Stimulated activated CD4-positive, alpha-beta T cell treated with anti-CD3 and anti-CD28 coated beads, TNF-alpha, amount 100 ng/mL, for 1 hour (primary cell): ENCODE results near the gene C11orf54.
A peak's percentile ranks its signal among the peaks of the same experiment; 100 is the strongest.

Experiments used
- DNase-seq, 3 donors: peaks; one replicate each; pipeline ENCODE4 v3.0.0-alpha.2; 2020; ENCODE audit warnings: low read depth in 3 of 3, low spot score in 1 of 3

Gene C11orf54

GRCh38 chr11:93741094-93741881 lies at the start of gene C11orf54, which contains the start of gene TAF1D:
Gene C11orf54 (plus strand): TSS chr11:93741672. CDS start chr11:93747394, 5,722 bp downstream.
Gene TAF1D (minus strand): TSS chr11:93741495. CDS start chr11:93739304, 2,191 bp downstream.
- peak; percentile 83 to 94 (median 89) for DNase-seq

- no peak for DNase-seq
These were observed 47.4 kb upstream of the C11orf54 start for GRCh38 chr11:93694109-93694508.

DNA sequence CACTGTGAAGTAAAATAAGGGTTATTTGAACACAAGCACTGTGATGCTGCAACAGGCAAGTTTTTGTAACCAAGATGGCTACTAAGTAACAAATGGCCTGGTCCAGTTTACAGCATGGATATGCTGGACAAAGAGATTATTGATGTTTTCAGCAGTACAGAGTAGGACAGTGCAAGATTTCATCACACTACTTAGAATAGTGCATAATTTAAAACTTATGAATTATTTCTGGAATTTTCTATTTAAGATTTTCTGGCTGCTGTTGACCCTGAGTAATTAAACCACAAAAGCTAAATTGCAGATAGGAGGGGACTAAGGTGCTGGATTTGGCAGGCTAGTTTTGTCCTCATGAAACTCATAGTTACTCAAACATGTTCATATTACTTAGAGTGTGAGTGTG lies 46.9 kb upstream of the C11orf54 start:
- no peak for DNase-seq

DNA sequence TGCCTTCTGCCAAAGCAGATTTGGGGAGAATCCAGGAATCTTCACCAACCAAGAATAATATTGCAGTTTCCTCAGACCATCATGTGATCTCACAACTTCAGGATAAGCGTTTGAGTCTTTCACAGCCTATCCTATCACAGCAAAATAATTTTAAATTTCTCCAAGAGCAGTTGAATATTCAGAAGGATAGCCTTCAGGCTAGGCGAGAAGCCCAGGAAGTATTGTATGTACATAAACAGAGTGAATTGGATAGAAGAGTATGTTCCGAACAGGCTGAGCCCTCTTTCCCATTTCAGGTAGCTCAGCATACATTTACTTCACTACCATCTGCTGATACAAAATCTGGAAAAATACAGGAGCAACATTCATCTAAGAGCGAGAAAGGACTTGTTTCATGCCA lies 43.9 kb upstream of the C11orf54 start:
- no peak for DNase-seq

DNA sequence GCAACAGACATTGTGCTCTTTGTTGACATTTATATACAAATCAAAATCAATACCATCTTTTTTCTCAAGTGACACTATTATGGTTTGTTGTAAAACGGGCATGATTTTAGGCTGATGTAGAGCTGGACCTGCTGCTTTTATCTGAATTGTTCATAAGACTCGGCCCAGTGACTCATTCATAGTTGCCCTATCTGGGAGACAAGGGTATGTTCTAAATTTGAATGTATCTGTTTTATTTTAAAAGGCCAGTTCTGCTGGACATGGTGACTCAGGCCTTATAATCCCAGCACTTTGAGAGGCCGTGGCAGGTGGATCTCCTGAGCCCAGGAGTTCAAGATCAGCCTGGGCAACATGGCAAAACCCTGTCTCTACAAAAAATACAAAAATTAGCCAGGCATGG lies 40.6 kb upstream of the C11orf54 start:
- DNase-seq, result no peak

DNA sequence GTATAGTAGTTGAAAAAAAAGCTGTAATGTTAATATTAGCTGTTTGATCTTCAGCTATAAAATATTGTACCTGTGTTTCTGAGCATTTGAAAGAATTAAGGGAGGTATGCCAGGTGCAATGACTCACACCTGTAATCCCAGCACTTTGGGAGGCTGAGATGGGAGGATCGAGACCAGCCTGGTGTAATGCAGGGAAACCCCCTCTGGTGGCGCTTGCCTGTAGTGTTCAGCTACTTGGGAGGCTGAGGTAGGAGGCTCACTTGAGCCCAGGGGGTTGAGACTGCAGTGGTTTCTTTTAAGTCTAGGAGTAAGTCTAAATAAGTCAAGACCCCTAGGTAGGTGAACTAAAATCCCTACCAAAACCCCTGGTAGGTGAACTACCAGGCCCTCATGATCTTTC lies 37.2 kb upstream of the C11orf54 start:
- DNase-seq, result no peak

DNA sequence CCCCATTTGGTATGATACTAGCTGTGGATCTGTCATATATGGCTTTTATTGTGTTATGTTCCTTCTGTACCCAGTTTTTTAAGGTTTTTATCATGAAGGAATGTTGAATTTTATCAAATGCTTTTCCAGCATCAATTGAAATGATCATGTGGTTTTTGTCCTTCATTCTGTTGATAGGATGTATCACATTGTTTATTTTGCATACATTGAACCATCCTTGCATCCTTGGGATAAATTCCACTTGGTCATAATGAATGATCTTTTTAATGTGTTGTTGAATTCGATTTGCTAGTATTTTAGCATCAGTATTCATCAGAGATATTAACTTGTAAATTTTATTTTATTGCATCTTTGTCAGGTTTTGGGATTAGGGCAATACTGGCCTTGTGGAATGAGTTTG lies 31.2 kb upstream of the C11orf54 start:
- no peak for DNase-seq

GRCh38 chr11:93712678-93713077 lies 28.8 kb upstream of the C11orf54 start:
- no peak for DNase-seq

DNA sequence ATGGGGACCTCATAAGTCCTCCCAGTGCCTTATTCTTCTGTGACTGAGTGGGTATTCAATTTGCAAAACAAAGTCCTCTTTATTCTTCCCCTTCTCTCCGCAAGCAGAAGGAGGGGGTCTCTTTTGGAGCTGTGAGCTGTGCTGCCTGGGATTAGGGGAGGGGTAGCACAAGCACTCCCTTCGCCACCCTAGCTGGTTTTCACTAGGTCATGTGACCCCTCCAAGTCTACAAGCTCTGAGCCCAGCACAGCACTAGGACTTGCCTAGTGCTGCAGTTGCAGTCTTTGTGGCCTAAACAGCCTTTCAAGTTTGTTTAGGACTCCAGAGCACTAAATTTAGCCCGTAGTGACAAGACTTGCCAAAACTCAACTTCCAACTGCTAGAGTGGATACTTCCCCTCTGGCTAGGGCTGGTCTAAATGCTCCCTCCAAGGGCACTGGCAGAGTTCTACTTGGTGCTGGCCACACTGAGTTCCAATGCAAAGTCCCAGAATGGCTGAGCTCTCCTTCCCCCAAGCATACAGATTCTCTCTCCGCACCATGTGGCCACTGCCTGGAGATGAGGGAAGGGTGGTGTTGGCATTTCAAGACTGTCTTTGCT lies 25.6 kb upstream of the C11orf54 start:
- no peak for DNase-seq

- no peak for DNase-seq
These were observed 24.0 kb upstream of the C11orf54 start for GRCh38 chr11:93717501-93717900.

GRCh38 chr11:93718057-93718563 lies 23.4 kb upstream of the C11orf54 start:
- DNase-seq, result no peak

DNA sequence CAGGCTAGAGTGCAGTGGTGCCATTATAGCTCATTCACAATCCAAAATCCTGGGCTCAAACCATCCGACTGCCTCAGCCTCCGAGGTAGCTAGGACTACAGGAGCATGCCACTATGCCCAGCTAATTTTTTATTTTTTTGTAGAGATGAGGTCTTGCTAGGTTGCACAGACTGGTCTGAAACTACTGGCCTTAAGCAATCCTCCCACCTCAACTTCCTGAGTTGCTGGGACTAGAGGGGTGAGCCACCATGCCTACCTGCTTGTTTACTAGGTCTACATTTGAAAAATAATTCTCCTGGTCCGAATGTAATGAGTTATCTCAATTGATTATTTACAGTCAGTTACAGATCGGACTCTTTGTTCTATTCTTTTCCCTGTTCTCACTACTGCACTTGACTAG lies 22.2 kb upstream of the C11orf54 start:
- no peak for DNase-seq

DNA sequence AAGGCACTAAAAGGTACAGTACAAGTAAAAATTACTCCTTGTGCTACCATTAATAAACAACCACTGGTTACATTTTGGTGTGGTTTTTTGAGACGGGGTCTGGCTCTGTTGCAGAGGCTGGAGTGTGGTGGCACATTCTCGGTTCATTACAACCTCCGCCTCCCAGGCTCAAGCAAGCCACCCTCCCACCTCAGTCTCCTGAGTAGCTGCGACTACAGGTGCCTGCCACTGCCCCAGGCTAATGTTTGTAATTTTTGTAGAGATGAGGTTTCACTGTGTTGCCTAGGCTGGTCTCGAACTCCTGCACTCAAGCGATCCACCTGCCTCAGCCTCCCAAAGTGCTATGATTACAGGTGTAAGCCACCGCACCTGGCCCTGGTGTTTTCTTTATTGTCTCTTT lies 20.9 kb upstream of the C11orf54 start:
- DNase-seq, result no peak

GRCh38 chr11:93724089-93724488 lies 17.4 kb upstream of the C11orf54 start:
- no peak for DNase-seq

DNA sequence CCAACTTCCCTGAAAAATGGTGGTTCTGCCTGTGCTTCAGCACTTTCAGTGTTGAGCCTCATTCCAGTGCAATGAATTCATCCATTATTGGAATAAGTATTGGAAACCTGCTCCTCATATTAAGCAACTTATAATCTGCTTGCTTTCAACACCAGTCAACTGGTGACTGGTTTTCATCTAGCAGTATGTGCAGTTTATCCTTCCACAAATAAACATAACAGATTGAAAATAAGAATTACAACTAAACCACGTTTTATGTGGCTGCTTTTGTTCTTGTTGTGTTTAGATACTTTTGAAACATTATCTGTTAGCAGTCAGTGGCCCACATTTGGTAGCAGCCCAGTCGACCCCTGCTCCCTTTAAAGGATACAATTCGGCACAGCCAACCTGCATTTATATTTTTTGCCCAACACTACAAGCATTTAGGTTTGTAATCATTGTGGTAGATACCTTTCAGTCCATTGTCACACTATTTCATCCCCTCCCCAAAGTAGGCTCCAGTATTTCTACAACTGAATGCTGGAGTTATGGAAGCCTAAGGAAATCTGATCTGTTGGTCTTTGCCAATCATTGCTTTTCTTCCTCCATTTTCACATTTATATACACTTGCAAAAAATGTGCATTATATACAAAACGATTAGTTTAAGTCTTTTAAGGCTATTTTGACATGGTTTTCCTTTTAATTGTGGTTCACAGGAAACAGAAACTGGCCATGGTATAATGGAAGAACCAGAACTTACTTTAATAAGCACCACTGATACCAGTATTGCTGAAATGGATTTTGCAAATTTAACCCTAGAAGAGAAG lies 13.3 kb upstream of the C11orf54 start:
- DNase-seq, result no peak

DNA sequence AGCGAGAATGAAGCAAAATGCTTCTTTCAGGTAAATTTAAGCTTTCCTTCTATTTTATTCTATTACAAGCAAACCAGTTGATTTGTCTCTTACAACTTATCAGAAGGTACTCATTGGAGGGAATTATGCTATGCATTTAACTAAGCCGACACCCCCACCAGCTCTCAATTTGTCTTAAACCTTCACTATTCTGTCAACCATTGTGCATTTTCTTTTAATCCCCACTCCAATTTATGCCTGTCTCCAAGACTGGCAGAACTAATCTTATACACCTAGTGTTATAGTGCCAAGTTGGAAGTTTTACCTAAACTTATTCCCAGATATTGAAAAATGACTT lies 12.7 kb upstream of the C11orf54 start:
- DNase-seq, result no peak

DNA sequence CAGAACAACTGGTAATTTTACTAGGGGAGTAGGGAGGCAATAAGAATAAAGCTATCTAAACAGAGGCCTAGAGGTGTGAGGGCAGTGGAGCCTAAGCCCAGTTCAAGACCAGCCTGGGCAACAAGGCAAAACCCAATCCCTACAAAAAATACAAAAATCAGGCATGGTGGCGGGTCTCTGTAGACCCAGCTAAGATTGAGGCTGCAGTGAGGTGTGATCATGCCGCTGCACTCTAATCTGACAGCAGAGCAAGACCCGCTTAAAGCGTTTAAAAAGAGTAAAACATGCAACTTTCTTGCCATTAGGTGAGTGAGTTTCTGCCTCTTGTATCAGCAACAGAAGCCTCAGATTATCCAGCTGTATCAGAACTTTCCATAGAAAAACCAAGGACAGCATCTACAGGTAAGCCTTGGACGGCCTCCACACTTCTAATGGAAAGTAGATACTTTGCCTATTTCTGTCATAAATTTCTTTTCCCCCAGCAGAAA lies 12.3 kb upstream of the C11orf54 start:
- DNase-seq, result no peak

DNA sequence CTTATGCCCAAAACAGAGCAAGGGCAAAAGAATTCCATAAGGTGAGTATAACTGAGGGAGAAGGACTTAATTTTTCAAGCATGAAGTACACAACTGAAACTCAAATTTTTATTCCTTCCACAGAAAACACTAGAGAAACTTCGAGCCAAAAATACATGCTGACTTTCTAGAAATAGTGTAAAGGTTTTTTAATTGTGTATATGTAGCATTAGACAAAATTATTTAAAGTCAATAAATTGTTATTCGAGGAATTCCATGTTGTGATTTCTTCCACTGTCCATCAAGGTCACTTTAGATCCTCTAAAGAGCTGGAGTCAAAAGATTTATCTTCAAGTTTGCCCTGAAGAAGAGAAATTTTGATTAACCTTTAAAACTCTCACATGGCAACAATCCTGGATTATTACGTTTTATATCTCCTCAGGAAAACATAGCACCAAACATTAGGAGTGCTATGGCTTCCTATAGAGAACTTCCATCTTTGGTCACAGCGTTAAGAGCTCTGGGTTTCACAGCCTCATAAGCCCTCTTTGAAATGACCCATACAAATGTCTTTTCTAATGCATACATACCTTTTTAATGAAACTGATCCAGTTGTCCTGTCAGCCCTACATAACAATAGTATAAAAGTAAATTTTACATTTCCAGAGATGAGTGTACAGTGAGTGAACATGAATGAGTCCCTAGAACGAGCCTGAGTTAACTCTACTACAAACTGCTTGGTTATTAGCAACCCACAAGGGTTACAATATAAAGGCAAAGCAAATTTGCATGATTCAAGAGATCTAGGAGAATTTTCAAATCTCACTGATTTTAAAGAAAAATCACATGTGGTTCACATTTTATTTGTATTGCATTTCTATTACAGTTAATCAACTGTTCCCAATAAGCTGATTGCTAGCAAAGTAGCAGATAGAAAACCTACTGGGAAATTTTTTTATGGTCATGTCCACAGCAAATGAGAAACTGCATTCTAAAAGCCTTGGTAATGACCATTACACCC lies 11.1 kb upstream of the C11orf54 start:
- DNase-seq, result no peak

DNA sequence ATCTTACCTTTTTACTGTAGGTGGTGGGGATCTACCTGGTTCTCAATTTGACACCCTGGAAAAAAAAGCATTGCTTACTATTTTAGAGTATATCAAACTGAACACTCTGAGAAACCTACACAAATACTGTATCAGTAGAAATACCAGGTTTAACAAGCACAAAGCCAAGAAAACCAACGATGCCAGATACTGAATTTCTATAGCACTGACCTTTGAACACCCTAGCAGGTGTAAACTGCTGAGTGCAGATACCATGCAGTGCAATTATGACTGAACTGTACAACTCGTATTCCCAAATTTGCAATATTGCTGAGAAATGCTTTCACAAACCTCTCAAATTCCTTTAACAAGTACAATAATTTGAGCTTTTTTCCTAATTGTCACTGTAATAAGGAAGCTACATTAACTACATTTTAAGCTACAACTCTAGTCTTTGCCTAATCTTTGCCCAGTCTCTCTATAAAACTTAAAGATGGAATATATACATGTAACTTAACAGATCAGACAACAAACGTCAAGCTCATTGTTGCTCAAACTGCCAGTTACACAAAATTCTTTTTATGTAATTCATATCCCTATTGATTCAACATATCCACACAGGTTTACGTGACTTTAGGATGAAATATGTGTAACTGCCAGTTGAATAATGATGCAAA lies 9.1 kb upstream of the C11orf54 start:
- no peak for DNase-seq

DNA sequence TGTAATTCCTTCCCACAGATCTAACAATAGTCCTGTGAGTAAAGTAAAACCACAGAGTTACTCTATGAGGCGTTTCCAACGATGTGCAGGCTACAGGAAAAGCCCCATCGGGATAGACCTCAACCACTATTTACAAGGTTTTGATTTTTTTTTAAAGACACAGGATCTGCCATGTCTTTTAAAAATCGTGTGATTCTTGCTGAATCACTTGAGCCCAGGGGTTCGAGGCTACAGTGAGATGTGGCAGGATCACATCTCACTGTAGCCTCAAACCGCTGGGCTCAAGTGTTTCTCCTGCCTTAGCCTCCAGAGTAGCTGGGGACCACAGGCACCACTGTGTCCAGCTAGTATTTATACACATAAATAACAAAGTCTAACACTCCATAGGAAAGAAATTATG lies 8.0 kb upstream of the C11orf54 start:
- no peak for DNase-seq
